Endothelial cell (in vitro differentiated cells): Measurements from ENCODE around the gene TSPAN33. TPM values are rescaled to one million over a fixed set of nuclear protein-coding genes. Genes with fewer than 3 reads are reported as not detected.

Experiments used
- DNase-seq: peaks from one replicate; pipeline ENCODE4 v3.0.0; 2021; ENCODE audit warnings: low spot score
- H3K27ac Mint-ChIP-seq: one replicate; pipeline ENCODE4 v1.8.0; 2021; ENCODE audit warnings: mixed read lengths, inconsistent platforms; ENCODE audit not compliant: unreplicated experiment
- H3K27me3 Mint-ChIP-seq: one replicate; pipeline ENCODE4 v1.8.0; 2021; ENCODE audit warnings: mild to moderate bottlenecking, moderate library complexity, mixed read lengths, inconsistent platforms; ENCODE audit not compliant: unreplicated experiment
- H3K36me3 Mint-ChIP-seq: one replicate; pipeline ENCODE4 v1.8.0; 2021; ENCODE audit warnings: mild to moderate bottlenecking, low read depth, mixed read lengths, inconsistent platforms; ENCODE audit not compliant: unreplicated experiment
- H3K4me1 Mint-ChIP-seq: one replicate; pipeline ENCODE4 v1.8.0; 2021; ENCODE audit warnings: mild to moderate bottlenecking, mixed read lengths, inconsistent platforms; ENCODE audit not compliant: unreplicated experiment
- H3K4me3 Mint-ChIP-seq: one replicate; pipeline ENCODE4 v1.8.0; 2021; ENCODE audit warnings: mild to moderate bottlenecking, mixed read lengths, inconsistent platforms; ENCODE audit not compliant: unreplicated experiment
- H3K9me3 Mint-ChIP-seq: one replicate; pipeline ENCODE4 v1.8.0; 2021; ENCODE audit warnings: mixed read lengths, inconsistent platforms; ENCODE audit not compliant: unreplicated experiment
- total RNA-seq: library from RNA; stranded (reverse); fragmentation: NEBNext Ultra II Directional; extraction: Animal tissue kit (Norgen Biotek cat#: 25700); gene quantifications from one replicate; pipeline ENCODE4 v1.2.1, GENCODE V29; 2021; ENCODE audit not compliant: unreplicated experiment
- TF ChIP-seq, protein P1 (sequence below): fragments of 200-600 bp; sonication (generic); IDR thresholded peaks from one replicate; pipeline ENCODE4 v1.5.0; 2021; ENCODE audit warnings: antibody characterized with exemption; ENCODE audit not compliant: unreplicated experiment

Gene TSPAN33
- total RNA-seq, 1 donor from 2014 or later = 1.8 TPM

DNA sequence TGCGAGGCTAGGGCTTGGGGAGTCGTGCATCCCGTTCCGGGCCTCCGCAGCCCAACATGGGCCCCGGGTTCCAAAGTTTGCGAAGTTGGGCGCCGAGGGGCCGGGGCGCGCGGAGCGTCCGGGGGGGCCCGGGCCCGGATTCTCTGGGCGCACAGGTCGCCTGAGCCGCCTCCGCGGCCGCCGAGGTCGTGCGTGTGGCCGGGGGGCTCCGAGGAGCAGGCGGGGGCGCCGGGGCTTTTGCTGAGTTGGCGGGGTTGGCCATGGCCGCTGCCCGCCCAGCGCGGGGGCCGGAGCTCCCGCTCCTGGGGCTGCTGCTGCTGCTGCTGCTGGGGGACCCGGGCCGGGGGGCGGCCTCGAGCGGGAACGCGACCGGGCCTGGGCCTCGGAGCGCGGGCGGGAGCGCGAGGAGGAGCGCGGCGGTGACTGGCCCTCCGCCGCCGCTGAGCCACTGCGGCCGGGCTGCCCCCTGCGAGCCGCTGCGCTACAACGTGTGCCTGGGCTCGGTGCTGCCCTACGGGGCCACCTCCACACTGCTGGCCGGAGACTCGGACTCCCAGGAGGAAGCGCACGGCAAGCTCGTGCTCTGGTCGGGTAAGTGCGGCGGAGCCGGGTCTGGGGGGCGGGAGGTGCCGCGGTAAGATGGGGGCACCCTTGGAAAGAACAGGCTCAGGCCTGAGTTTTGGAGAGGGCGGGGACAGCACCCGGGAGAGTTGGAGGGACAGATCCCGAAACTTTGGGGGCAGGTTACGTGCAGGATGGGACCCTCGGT lies 44.6 kb downstream of the TSPAN33 start:
- Mint-ChIP-seq H3K4me3 (peak overlapping the region; percentile 94), H3K27me3 (peaks cover 4% of the 10 kb centered on the region), H3K36me3 (no peaks in the 10 kb centered on the region), H3K4me1 (peaks cover 17% of the 10 kb centered on the region), H3K27ac (no peak overlapping the region), H3K9me3 (no peaks in the 10 kb centered on the region)
- TF ChIP-seq, protein P1, sequence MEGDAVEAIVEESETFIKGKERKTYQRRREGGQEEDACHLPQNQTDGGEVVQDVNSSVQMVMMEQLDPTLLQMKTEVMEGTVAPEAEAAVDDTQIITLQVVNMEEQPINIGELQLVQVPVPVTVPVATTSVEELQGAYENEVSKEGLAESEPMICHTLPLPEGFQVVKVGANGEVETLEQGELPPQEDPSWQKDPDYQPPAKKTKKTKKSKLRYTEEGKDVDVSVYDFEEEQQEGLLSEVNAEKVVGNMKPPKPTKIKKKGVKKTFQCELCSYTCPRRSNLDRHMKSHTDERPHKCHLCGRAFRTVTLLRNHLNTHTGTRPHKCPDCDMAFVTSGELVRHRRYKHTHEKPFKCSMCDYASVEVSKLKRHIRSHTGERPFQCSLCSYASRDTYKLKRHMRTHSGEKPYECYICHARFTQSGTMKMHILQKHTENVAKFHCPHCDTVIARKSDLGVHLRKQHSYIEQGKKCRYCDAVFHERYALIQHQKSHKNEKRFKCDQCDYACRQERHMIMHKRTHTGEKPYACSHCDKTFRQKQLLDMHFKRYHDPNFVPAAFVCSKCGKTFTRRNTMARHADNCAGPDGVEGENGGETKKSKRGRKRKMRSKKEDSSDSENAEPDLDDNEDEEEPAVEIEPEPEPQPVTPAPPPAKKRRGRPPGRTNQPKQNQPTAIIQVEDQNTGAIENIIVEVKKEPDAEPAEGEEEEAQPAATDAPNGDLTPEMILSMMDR = no peak
- DNase-seq = peak; percentile 44

DNA sequence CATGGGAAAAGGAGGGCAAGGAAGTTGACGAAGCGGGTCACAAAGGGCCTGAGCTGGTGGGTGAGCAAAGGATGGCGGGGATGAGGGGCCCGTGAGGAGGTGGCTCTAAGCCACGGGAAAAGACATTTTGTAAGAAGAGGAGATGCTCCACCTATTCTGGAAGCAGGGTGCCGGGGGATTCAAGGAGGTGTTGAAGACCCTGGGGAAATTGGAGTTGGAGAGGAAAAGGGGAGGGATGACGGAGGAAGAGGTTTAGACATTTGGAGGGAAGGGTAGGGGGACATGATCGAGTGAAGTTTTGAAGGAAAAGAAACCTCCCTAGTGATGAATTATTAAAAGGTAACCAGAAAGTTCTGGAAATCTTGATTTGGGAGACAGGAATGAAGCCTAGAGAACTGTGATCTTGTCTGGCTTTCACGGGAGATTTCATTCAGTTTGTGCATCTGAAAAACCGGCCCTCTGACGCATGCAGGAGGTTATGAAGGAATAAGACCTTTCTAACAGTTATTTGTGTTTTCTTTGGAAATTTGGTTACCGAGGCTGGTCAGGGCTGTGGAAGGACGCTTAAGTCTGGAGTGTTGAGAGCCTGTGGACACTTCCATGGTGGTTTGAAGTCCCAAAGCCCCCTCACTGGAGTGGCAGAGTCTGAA lies 45.3 kb downstream of the TSPAN33 start:
- H3K27me3 Mint-ChIP-seq = peaks cover 4% of the 10 kb centered on the region
- DNase-seq = no peak
- no peaks in the 10 kb centered on the region for H3K36me3 Mint-ChIP-seq
- H3K27ac Mint-ChIP-seq = no peak overlapping the region
- no peaks in the 10 kb centered on the region for H3K9me3 Mint-ChIP-seq
- H3K4me1 Mint-ChIP-seq = peaks cover 17% of the 10 kb centered on the region
- TF ChIP-seq, protein P1 = no peak
- peak overlapping the region; percentile 94 for H3K4me3 Mint-ChIP-seq

DNA sequence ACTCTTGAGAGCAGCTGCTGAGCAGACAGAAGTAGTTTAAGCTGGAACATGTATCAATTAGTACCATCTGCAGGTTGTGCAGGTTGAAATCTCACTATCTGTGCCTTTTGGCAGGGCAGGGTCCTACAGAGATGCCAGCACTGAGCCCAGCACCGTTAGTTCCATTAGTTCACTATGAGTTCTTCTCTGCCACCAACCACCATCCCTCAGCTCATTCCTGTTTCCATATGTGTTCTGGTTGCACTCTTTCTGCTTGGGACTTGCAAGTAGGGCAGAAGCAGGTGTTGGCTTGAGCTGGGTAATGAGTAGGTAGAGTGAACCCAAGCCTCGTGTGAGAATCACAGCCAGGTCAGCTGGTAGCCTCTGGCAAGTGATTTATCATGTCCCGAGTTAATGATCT lies 46.8 kb downstream of the TSPAN33 start:
- Mint-ChIP-seq H3K27ac (no peak overlapping the region), H3K27me3 (peaks cover 4% of the 10 kb centered on the region), H3K36me3 (no peaks in the 10 kb centered on the region), H3K4me1 (peaks cover 14% of the 10 kb centered on the region), H3K9me3 (no peaks in the 10 kb centered on the region), H3K4me3 (no peak overlapping the region)
- no peak for DNase-seq
- TF ChIP-seq, protein P1 = no peak

DNA sequence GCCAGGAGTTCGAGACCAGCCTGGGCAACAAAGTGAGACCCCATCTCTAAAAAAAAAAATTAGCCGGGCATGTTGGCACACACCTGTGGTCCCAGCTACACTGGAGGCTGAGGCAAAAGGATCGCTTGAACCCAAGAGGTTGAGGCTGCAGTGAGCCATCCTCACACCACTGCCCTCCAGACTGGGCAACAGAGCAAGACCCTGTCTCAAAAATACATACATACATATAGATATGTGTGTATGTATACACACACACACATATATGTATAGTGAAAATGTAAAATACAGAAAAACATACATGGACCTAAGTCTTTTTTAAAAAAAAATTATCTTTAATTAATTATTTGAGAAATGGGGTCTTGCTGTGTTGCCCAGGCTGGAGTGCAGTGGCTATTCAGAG lies 49.4 kb downstream of the TSPAN33 start:
- Mint-ChIP-seq H3K9me3 (no peaks in the 10 kb centered on the region), H3K4me1 (peaks cover 11% of the 10 kb centered on the region), H3K27me3 (peaks cover 2% of the 10 kb centered on the region), H3K4me3 (no peak overlapping the region), H3K36me3 (no peaks in the 10 kb centered on the region), H3K27ac (no peak overlapping the region)
- TF ChIP-seq, protein P1 = no peak
- DNase-seq = no peak

DNA sequence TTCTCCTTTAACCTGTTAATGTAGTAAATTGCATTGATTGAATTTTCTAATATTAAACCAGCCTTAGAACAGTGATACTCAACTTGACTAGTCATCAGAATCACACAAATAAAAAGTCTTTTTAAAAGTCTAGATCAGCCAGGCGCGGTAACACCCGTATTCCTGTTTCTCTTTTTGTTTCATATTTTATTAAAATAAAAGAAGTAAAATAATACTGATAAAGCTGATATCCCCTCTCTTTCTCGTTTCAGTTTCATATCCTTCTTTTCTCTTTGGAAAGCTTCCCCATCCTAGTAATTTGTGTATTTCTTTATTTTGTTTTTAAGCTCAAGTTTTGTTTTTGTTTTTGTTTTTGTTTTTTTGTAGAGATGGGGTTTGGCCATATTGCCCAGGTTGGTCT lies 53.3 kb downstream of the TSPAN33 start:
- peaks cover 7% of the 10 kb centered on the region for H3K4me1 Mint-ChIP-seq
- DNase-seq = no peak
- no peak overlapping the region for H3K27ac Mint-ChIP-seq
- H3K9me3 Mint-ChIP-seq = no peaks in the 10 kb centered on the region
- no peaks in the 10 kb centered on the region for H3K36me3 Mint-ChIP-seq
- no peak overlapping the region for H3K4me3 Mint-ChIP-seq
- no peaks in the 10 kb centered on the region for H3K27me3 Mint-ChIP-seq
- TF ChIP-seq, protein P1 = no peak
